Stimulated activated CD4-positive, alpha-beta T cell treated with anti-CD3 and anti-CD28 coated beads, TNF-alpha, amount 100 ng/mL, for 4 hours (primary cell): Measurements from ENCODE around the gene PHLDB1.

Source experiments
- DNase-seq, 3 experiments: peaks; one replicate each; pipeline ENCODE4 v3.0.0-alpha.2; 2020; ENCODE audit warnings: low read depth in 3 of 3

PHLDB1 gene

DNA sequence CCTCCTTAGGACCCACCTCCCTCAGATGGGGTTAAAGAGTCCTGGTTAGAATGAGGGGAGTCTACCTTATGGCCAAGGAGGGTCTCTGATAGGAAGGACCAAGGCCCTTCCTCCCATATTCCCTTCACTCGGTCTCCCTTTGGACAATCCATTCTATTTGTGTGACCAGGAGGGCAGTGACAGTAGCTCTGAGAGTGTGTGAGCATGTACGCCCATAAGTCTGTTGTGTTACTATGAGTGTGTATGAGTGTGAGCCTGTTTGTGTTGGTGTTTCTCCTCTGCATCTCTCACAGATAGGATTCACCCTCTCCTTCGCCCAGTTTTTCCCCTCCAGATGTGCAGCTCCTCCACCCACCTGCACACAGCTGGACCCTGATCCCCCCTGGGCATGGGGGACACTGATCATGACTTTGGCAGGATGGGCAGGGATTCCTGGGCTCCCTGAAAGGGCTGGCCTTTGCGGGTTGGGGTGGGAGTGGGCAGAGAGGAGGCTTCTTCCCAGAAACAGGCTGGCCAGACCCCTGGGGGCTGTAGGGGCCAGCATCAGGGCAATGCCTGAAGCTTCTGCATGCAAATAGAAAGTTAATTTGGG, 14.5 kb downstream of the PHLDB1 start:
- no peak for DNase-seq

DNA sequence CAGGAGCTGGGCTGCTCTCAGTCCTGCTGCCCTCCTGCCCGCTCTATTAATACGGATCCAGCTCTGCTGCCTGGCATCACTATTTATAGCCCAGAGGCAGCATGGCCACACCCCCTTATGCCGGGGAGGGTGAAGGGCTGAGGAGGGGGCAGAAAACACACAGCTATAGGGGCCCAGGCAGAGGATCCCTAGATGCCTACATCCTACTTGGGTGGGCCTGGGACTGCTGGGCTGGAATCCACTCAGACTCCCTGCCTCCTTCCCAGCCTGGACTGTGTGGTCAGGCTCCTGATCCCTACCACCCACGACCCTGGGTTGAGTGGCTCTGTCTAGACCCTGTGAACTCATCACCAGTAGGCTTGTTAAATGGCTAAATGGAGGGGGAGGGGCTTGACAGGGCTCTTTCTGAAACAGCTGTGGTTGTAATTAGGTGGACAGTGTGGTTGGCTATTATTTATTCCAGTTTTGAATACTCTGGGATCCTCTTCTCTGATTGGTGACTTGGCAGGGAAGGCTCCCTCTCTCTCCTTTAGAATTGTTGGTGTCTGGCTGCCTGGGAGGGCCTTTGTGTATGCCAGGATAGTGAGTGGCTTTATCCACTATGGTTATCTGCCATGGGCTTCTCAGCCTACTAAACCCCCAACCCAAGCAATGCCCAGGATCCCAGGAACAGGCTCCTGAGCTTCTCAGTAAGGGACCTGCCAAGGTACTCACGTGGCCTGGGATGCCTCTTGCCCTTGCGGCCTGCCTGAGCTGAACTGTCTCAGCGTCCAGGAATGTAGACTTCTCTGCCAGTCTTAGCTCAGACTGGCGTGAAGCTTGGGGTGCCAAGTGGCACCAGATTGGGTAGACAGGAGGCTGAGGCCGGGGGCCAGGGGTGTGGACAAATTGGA, 15.2 kb downstream of the PHLDB1 start:
- DNase-seq: no peak

DNA sequence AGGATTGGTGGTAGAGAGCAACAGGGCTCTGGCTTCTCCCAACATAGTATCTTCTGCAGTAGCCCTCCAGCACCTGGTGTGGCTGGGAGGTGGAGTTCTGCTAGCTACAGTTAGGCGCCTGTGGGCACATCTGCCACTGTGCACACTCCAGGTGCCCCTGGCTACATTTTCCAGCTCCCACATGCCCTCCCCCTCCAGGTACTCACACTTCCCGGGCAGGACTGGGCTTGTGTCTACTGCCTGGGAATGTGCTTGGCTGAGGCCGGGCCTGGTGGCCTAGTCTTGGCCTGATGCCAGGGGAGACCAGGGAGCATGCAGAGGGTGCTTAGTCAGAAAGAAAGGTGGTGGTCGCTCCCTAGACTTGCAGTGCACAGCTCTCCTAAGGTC, 15.8 kb downstream of the PHLDB1 start:
- DNase-seq: no peak

DNA sequence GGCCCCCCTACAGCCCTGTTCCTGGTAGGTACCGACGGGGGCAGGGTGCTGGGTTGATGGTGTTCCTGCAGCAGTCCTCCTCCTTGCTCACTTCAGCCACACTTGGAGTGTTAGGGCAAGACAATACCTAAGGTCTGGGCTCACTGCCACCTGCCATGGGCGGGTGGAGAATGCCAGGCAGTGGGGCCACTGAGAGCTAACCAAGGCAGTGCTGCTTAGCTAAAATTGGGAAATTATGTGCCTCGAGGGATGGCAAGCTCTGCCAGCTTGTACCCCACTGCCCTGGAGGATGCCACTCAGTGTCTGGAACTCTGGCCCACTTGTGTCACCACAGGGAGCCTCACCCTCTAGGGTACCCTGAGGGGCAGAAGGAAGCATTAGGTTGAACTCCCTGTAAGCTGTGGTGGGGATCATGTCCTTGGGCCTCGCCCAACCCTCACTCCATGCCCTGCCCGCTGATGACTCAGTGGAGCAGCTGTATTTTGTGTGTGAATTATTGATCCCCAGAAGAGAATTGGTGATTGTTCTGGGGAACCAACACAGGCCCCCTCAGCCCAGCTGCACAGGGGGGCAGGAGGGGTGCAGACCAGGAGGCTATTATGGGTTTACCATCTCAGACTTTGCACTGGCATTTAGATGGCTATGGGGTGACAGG, 17.7 kb downstream of the PHLDB1 start:
- DNase-seq: no peak

DNA sequence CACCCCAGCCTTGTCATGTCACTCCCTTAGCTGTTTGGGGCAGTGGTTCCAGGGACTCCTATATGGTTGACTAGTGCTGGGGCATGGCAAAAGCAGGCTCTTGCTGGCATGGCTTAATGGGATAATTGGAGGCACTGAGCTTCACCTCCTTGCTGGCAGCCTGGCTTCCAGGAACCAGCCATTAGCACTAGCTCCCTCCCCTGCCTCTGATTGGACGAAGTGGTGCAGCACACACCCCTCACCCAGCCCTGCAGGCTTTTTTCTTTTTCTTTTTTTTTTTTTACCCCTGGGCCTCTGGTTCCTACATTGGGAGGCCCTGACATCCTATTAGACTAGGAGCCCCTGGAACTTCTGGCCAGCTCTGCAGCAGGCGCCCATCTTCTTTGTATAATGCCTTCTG, 18.6 kb downstream of the PHLDB1 start:
- DNase-seq: no peak

DNA sequence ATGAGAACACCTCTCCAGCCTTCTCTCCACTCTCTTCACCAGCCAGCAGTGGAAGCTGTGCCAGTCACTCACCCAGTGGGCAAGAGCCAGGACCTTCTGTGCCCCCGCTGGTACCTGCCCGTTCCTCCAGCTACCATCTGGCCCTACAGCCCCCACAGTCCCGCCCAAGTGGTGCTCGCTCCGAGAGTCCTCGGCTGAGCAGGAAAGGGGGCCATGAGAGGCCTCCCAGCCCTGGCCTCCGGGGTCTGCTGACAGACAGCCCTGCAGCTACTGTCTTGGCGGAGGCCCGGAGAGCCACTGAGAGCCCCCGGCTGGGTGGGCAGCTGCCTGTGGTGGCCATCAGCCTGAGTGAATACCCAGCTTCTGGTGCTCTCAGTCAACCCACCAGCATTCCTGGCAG, 20.2 kb downstream of the PHLDB1 start:
- DNase-seq: no peak

DNA sequence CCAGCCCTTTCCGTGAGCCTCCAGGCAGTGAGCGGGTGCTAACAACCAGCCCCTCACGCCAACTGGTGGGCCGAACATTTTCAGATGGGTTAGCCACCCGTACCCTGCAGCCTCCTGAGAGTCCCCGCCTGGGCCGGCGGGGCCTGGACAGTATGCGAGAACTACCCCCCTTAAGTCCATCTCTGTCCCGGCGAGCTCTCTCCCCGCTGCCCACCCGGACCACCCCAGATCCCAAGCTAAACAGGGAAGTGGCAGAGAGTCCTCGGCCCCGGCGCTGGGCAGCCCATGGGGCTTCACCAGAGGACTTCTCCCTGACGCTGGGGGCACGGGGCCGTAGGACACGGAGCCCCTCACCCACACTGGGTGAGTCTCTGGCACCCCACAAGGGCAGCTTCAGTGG, 20.6 kb downstream of the PHLDB1 start:
- DNase-seq: no peak

DNA sequence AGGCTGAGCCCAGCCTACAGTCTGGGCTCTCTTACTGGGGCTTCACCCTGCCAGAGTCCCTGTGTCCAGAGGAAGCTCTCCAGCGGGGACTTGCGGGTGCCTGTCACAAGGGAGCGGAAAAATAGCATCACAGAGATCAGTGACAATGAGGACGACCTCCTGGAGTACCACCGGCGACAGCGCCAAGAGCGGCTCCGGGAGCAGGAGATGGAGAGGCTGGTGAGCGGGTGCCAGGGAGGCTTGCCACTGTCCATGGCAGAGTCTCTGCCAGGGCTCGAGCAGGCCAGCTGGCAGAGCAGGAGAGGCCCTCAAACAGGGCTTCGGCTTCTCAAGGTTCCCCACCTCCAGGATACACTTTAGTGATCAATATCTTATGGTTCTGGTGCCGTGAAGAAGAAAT, 21.0 kb downstream of the PHLDB1 start:
- DNase-seq: no peak

DNA sequence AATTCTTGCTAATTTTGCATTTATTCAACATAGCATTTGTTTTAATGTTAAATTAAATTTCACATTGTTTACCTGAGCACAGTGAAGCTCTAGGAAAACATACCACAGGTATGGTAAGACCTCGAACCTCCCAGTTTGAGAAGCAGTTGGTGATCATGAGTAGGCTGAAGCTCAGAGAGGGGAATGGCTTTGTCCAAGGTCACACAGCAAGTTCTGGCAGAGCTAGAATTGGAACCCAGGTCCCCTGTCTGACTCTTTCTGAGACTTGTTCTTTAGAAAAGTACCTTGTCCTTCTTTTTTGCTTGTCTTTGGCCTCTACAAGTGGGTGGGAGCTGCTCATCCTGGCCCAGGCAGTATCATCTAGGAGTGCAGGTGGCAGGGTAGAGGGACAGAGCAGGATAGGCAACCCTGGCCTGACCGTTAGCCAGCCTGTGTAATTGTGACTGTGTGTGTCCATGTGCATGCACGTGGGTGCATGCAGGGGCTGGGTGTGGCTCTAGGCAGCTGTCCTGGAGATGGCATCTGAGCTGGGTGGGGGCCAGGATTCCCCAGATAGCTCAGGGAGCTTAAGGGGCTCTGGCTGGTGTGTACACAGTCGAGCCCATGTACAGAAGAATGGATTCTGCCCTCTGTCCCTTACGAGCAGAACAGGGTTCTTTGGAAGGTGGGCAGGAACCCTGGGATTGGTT, 21.6 kb downstream of the PHLDB1 start:
- DNase-seq: no peak

DNA sequence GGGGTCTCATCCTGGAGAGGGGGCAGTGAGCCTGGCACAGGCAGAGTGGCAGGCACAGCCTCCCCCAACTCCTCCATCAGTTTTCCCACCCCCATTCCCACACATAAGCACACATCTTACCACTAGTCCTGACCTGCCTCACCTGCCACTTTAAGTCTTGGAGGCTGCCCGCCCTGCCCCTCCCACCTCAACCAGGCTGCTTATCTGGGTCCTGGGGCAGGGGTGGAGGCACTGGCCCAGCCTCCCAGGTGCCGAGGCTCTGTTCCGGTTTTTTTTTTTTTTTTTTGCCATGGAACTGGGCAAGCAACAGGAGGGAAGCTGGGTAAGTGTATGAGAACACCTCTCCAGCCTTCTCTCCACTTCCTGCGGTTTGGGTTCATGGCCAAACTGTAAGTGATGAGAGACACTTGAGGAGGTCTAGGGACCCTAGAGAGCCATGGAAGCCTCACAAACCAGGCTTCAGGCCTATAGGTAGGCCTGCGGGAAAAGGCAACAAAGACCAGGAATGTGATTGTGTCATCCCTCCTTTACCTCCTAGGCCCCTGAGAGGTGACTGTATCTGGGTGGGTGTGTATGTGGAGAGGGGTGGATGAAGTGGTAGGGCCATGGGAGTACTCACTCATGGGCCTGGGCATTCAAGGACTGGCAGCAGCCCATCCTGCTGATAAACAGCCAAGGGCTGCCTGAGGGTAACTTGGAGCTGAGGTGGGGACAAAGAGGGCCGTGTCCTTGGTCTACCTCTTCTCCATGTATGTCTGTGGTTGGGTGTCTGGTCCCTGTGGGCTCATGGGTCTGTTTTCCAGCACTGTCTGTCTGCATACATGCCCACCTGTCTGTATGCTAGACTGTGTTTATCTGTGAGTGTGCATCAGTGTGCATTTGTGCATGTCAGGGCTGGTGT, 22.6 kb downstream of the PHLDB1 start:
- DNase-seq: no peak

DNA sequence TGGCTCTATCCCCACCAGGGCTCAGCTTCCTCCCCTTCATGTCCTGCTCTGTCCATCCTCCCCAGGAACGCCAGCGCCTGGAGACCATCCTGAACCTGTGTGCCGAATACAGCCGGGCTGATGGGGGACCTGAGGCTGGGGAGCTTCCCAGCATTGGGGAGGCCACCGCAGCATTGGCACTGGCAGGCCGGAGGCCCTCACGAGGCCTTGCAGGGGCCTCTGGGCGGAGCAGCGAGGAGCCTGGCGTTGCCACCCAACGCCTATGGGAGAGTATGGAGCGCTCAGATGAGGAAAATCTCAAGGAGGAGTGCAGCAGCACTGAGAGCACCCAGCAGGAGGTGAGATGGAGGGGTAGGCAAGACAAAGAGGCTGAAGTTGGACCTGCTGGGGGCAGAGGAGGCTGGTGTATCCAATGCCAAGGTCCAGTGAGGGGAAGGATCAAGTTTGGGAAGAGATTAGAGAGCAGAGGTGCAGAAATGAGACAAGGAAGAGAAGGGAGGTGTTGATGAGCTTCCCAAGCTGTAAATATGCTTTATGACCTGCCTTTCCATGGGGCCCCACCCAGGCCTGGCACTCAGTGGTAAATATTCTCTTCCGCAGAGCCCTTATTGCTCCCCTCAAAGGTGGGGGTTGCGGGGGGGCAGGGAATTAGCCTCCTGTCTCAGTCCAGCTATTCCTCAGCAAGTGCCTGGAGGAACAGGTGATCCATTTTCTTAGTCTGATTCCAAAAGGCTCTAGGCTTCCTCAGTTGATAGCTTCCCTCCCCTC, 23.9 kb downstream of the PHLDB1 start:
- no peak for DNase-seq

DNA sequence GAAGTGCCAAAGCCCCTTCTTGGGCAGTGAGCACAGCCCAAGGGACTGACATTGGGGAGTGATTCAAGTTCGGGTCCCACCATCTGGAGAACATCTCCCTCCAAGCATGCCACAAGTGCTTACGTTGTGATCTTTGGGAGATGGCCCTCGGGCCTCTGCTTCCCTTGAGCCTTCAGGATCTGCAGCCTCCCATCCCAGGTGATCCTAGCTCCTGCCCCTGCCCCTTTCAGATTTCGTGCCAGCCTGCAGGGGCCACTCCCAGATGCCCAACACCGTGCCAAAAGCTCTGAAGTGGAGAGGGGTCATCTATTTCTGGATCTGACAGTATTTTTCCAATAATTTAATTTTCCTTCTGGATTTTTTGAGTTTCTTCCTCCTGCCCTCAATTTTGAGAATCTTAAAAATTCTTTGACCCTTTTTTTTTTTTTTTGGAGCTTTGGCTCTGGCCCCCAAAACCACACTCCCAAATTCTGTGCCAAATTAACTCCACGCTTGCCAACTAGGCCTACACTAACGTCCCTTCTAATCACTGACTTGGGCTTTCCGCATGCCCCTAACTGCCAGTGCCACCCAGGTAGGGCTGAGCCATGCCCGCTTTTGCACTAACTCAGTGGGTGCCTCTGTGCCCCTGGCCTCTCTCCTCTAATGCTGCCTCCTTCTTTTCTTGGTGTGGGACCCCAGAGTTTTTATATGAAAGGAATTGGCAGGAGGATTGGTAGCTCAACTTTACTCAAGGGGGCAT, 25.3 kb downstream of the PHLDB1 start:
- no peak for DNase-seq

DNA sequence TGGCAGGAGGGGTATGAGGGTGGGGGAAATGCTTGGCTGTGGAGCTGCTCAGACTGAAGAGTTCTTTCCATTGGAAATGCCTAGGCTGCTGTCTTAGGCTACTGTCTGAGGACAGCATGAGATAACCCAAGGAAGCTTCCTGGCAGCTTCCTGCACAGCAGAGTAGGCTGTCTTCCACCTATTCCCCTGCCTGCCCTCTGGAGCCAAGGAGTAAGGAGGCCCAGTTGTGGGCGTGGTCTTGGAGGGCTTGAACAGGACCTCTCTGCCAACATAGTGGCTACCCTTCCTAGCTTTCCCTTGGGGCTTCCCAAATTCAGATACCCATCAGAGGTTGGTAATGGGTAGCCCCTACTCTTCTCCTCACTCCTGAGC, 25.9 kb downstream of the PHLDB1 start:
- no peak for DNase-seq

DNA sequence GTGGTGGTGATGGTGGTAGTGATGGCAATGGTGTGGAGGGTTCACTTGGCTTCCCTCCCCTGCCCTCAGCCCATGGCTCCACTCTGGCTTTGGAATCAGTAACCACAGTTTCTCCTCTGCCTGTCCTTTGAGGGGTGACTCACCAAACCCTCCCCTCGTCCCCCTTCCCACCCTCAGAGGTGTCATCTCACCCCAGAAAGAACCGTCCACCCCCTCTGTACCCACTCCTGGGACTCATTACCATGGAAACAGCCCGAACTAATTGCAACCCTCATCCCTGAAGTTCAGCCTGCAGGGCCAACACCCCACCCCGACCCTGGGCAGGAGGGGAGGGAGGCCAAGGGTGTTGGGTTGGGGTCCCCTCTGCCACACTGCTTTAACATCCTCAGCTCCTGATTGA, 26.6 kb downstream of the PHLDB1 start:
- DNase-seq: no peak

DNA sequence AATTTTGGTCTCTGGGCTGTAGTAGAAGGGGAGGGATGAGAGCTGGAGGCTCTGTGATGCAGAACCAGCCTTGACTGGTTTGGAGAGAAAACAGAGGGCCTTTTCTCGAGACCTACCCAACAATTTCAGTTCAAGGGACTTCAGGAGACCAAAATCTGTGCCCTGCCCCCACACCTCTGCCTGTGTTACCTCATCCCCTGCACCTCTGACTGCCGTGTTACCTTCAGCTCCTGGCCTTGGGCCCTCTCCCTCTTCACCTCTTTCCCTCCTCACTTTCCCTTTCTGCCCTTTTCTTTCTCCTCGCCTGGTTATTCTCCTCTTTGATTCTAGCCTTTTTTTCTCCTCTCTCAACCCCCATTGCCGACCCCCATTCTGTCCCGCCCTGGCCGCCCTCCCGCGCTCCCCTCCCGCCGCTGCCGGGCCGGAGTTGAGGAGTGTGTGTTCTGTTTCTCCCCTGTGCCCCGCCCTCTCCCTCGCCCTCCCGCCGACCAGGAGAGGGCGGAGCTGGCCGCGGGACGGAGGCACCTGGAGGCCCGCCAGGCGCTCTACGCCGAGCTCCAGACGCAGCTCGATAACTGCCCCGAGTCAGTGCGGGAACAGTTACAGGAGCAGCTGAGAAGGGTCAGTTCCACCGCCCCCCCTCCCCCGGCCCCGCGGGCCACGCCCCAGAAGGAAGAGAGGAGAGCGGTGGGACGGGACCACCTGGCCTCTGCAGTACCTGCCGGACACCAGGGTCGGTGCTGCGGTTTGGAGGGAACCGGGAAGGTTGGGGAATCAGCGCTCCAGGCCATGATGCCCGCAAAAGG, 27.2 kb downstream of the PHLDB1 start:
- no peak for DNase-seq

DNA sequence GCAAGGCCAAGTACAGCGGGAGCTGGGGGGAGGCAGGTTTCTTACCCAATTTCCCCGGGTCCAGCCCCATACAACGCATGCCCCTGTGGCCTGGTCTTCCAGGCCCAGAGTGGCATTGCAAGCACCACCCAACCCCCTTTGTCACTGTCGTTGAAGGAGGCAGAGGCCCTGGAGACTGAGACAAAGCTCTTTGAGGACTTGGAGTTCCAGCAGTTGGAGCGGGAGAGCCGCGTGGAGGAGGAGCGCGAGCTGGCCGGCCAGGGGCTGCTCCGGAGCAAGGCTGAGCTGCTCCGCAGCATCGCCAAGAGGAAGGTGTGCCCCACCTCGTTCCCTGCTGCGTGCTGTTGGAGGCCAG, 27.8 kb downstream of the PHLDB1 start:
- no peak for DNase-seq

DNA sequence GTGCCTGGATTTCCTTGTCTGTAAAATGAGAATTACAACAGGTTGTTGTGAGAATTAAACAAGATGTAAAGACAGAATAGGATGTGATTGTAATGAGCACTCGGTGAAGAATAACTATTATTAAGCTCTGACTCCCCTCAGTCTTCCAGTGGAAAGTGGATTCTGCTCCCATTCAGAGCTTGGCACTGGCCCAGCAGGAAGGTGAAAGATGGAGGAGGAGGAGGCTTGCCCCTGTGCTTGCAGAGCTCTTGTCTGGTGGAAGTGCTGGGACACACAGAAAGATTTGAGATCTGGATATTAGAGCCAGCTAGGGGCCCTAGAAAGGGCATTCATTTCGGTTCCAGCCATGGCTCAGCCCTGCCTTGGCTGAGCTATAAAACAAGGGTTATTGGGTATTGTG, 28.2 kb downstream of the PHLDB1 start:
- DNase-seq: no peak

DNA sequence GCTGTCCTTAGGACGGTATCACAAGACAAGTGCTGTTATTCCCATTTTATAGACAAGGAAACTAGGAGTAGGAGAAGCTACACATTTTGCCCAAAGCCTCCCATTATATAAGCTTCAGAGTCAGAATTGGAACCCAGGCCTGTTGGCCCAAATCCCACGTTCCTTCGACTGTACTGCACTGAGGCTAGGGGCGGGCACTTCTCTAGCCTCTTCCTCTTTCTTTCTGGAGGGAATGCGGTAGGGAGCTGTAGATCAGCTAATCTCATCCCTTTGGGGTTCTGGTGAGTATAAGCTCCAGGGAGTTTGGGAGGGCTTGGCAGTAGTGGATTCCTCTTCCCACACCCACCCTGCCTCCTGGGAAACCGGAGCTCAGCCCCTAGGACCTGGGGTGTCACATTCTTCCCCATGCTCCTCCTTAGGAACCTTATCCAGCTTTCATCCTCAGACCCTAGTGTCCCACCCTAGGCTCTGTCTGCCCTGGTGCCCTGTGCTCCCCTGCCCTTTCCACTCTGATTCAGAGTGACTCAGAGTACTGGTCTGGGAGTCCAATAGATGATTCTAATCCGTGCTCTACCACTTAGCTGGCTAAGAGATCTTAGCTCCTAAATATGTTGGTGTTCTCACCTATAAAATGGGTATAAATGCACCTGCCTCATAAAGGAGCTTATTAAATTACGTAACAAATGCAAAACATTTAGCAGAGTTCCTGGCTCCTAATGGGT, 29.3 kb downstream of the PHLDB1 start:
- DNase-seq: no peak

DNA sequence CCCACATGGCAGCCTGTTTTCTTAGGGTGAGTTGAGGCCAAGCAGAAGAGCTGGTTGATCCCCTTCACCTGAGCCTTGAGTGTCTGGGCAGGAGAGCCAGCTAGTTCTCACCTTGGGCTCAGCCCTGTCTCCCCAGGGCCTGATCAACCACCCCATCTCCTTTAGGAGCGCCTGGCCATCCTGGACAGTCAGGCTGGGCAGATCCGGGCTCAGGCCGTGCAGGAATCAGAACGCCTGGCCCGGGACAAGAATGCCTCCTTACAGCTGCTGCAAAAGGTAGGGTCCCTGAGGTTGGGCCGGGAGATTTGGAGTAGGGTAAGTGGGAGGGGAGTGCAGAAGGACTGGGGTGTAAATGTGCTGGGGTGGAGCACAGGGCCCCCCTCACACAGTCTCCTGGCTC, 31.3 kb downstream of the PHLDB1 start:
- no peak for DNase-seq
